ENCODE measurements around the gene KRT84. TPM values are rescaled to one million over a fixed set of nuclear protein-coding genes. Genes with fewer than 3 reads are reported as not detected.

KRT84 gene
- total RNA-seq, 4 donors from 2014 or later: not detected

- Histone ChIP-seq H3K36me3 (no peaks in the 10 kb centered on the region), H3K27me3 (no peaks in the 10 kb centered on the region), H3K4me1 (peaks cover 0 to 18% (median 13%) of the 10 kb centered on the region in 4 donors), H3K27ac (replicated peaks in 1 of 4) (no peak overlapping the region), H3K9me3 (no peaks in the 10 kb centered on the region), H3K4me3 (no peak overlapping the region)
- intact Hi-C loops (cut with DNase I): no loop called here
- no peak for TF ChIP-seq POLR2A (IDR thresholded peaks at IDR 0.05; ENCODE audit: low read depth)
- TF ChIP-seq CTCF (IDR thresholded peaks at IDR 0.05): no peak
- TF ChIP-seq EP300 (IDR thresholded peaks at IDR 0.05): no peak
- TF ChIP-seq POLR2AphosphoS5 (IDR thresholded peaks at IDR 0.05): no peak
- WGBS: 90% methylated on average over 6 of the region's 6 CpGs
- DNase-seq (ENCODE audit: extremely low spot score): no peak
Observed at GRCh38 chr12:52367876-52368275, 17.6 kb downstream of the KRT84 start.

GRCh38 chr12:52366738-52367485, 18.5 kb downstream of the KRT84 start, which contains the start of gene KRT85:
Gene KRT85 (minus strand): TSS chr12:52367481. CDS start chr12:52367405, 76 bp downstream.
- no peak within 1 kb of the TSS for H3K4me3 ChIP-seq
- no peaks in the 10 kb centered on the region for H3K9me3 ChIP-seq
- DNase-seq (ENCODE audit: extremely low spot score): no peak
- H3K27me3 ChIP-seq: no peaks in the 10 kb centered on the region
- peaks cover 0 to 14% (median 12%) of the 10 kb centered on the region in 4 donors for H3K4me1 ChIP-seq
- TF ChIP-seq POLR2AphosphoS5 (IDR thresholded peaks at IDR 0.05) (no peak), EP300 (IDR thresholded peaks at IDR 0.05) (no peak), POLR2A (IDR thresholded peaks at IDR 0.05; ENCODE audit: low read depth) (no peak), CTCF (IDR thresholded peaks at IDR 0.05) (no peak)
- H3K36me3 ChIP-seq: no peaks in the 10 kb centered on the region
- no peak within 1 kb of the TSS for H3K27ac ChIP-seq (replicated peaks in 1 of 4)
- intact Hi-C loops (cut with DNase I): no loop called here
- WGBS: 73% methylated on average over 26 of the region's 42 CpGs

GRCh38 chr12:52364901-52365489, 20.5 kb downstream of the KRT84 start:
- no peak overlapping the region for H3K4me3 ChIP-seq
- TF ChIP-seq POLR2AphosphoS5 (IDR thresholded peaks at IDR 0.05) (no peak), EP300 (IDR thresholded peaks at IDR 0.05) (no peak), POLR2A (IDR thresholded peaks at IDR 0.05; ENCODE audit: low read depth) (no peak), CTCF (IDR thresholded peaks at IDR 0.05) (no peak)
- intact Hi-C loops (cut with DNase I): no loop called here

GRCh38 chr12:52364061-52364460, 21.4 kb downstream of the KRT84 start:
- H3K27ac ChIP-seq (replicated peaks in 1 of 4): no peak overlapping the region
- intact Hi-C loops (cut with DNase I): no loop called here
- no peak overlapping the region for H3K4me3 ChIP-seq
- DNase-seq (ENCODE audit: extremely low spot score): no peak
- 81% methylated on average over 3 of the region's 7 CpGs for WGBS
- no peaks in the 10 kb centered on the region for H3K27me3 ChIP-seq
- no peaks in the 10 kb centered on the region for H3K4me1 ChIP-seq
- H3K9me3 ChIP-seq: no peaks in the 10 kb centered on the region
- H3K36me3 ChIP-seq: no peaks in the 10 kb centered on the region
- no peak for TF ChIP-seq CTCF (IDR thresholded peaks at IDR 0.05)
- TF ChIP-seq POLR2A (IDR thresholded peaks at IDR 0.05; ENCODE audit: low read depth): no peak
- no peak for TF ChIP-seq EP300 (IDR thresholded peaks at IDR 0.05)
- TF ChIP-seq POLR2AphosphoS5 (IDR thresholded peaks at IDR 0.05): no peak

More at GRCh38 chr12:52364901-52365489, 20.5 kb downstream of the KRT84 start:
- Histone ChIP-seq H3K27ac (replicated peaks in 1 of 4) (no peak overlapping the region), H3K9me3 (no peaks in the 10 kb centered on the region), H3K36me3 (no peaks in the 10 kb centered on the region), H3K4me1 (no peaks in the 10 kb centered on the region), H3K27me3 (no peaks in the 10 kb centered on the region)
- no peak for DNase-seq (ENCODE audit: extremely low spot score)
- 92% methylated on average over 9 of the region's 14 CpGs for whole genome bisulfite sequencing
